Tibial artery (tissue), 4 donors: ENCODE results near the gene ITPR1.

Experiments
- DNase-seq, 2 donors: peaks; one replicate each; pipeline ENCODE4 v3.0.0-alpha.2; 2019
- H3K27ac ChIP-seq, 2 donors: fragments of 200-600 bp; sonication (generic) in 1 of 2; 1 replicate in 1 of 2; 2 replicates in 1 of 2; pipeline ENCODE4 v1.5.1; 2018 to 2019; ENCODE audit warnings: mild to moderate bottlenecking in 1 of 2
- H3K27me3 ChIP-seq, 2 donors: fragments of 200-600 bp; sonication (generic) in 1 of 2; one replicate each; pipeline versions ENCODE4 v1.5.1 to v1.6.0; 2016 to 2019
- H3K36me3 ChIP-seq, 3 donors: fragments of 200-600 bp; sonication (generic) in 2 of 3; one replicate each; pipeline ENCODE4 v1.5.1; 2016 to 2019; ENCODE audit warnings: mild to moderate bottlenecking in 2 of 3
- H3K4me1 ChIP-seq, 4 donors: fragments of 200-600 bp; sonication (generic) in 2 of 4; 1 replicate in 3 of 4; 2 replicates in 1 of 4; pipeline ENCODE4 v1.5.1; 2016 to 2019
- H3K4me3 ChIP-seq, 2 donors: fragments of 200-600 bp; sonication (generic) in 1 of 2; 1 replicate in 1 of 2; 2 replicates in 1 of 2; pipeline ENCODE4 v1.5.1; 2018 to 2019; ENCODE audit warnings: mild to moderate bottlenecking in 2 of 2
- H3K9me3 ChIP-seq, 3 donors: fragments of 200-600 bp; sonication (generic) in 1 of 3; one replicate each; pipeline ENCODE4 v1.5.1; 2016 to 2019
- intact Hi-C: fragments of 100-400 bp; cut with DNase I; formaldehyde crosslinking; loops from one replicate; pipeline ENCODE4 v1.15.0; 2023; ENCODE audit warnings: low total_unique reads
- TF ChIP-seq, protein P1 (sequence below), 2 experiments: fragments of 200-600 bp in 1 of 2; fragments of 450-650 bp in 1 of 2; IDR thresholded peaks; one replicate each; pipeline ENCODE4 v1.5.1; 2017 to 2019; ENCODE audit warnings: antibody characterized with exemption in 2 of 2, mild to moderate bottlenecking in 1 of 2, moderate library complexity in 1 of 2

ITPR1 gene

DNA sequence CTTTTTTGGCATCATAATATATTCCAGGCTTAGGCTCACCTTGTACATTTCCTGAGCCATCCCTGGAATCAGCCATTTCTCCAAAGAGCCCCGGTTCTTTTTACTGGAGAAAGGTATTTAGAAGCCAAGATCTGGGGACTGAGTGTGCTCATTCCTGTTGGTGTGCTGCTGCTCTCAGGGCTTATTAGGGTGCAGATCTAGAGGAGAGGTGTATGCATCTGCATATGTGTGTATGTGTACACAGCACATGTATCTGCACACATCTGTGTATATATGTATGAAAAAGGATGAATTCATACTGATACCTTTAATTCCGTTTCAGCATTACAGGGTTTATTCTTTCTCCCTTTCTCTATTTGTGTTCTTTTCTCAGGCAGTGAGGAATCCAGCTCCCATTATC, 324.0 kb downstream of the ITPR1 start:
- peaks cover 69 to 88% (median 86%) of the 10 kb centered on the region in 3 donors for H3K36me3 ChIP-seq
- peaks cover 0 to 6% (median 4%) of the 10 kb centered on the region in 4 donors for H3K4me1 ChIP-seq
- TF ChIP-seq, protein P1, sequence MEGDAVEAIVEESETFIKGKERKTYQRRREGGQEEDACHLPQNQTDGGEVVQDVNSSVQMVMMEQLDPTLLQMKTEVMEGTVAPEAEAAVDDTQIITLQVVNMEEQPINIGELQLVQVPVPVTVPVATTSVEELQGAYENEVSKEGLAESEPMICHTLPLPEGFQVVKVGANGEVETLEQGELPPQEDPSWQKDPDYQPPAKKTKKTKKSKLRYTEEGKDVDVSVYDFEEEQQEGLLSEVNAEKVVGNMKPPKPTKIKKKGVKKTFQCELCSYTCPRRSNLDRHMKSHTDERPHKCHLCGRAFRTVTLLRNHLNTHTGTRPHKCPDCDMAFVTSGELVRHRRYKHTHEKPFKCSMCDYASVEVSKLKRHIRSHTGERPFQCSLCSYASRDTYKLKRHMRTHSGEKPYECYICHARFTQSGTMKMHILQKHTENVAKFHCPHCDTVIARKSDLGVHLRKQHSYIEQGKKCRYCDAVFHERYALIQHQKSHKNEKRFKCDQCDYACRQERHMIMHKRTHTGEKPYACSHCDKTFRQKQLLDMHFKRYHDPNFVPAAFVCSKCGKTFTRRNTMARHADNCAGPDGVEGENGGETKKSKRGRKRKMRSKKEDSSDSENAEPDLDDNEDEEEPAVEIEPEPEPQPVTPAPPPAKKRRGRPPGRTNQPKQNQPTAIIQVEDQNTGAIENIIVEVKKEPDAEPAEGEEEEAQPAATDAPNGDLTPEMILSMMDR (IDR thresholded peaks at IDR 0.05): no peak
- no peaks in the 10 kb centered on the region for H3K27me3 ChIP-seq
- no peak overlapping the region for H3K27ac ChIP-seq
- no peak overlapping the region for H3K4me3 ChIP-seq
- H3K9me3 ChIP-seq: no peaks in the 10 kb centered on the region
- DNase-seq: no peak
- intact Hi-C loops: no loop called here

GRCh38 chr3:4818164-4818563, 325.0 kb downstream of the ITPR1 start:
- H3K4me1 ChIP-seq: no peaks in the 10 kb centered on the region
- peaks cover 70 to 93% (median 88%) of the 10 kb centered on the region in 3 donors for H3K36me3 ChIP-seq
- no peak for DNase-seq
- H3K27ac ChIP-seq: no peak overlapping the region
- no peaks in the 10 kb centered on the region for H3K27me3 ChIP-seq
- no peak overlapping the region for H3K4me3 ChIP-seq
- TF ChIP-seq, protein P1 (IDR thresholded peaks at IDR 0.05): no peak
- intact Hi-C loops: no loop called here
- no peaks in the 10 kb centered on the region for H3K9me3 ChIP-seq

DNA sequence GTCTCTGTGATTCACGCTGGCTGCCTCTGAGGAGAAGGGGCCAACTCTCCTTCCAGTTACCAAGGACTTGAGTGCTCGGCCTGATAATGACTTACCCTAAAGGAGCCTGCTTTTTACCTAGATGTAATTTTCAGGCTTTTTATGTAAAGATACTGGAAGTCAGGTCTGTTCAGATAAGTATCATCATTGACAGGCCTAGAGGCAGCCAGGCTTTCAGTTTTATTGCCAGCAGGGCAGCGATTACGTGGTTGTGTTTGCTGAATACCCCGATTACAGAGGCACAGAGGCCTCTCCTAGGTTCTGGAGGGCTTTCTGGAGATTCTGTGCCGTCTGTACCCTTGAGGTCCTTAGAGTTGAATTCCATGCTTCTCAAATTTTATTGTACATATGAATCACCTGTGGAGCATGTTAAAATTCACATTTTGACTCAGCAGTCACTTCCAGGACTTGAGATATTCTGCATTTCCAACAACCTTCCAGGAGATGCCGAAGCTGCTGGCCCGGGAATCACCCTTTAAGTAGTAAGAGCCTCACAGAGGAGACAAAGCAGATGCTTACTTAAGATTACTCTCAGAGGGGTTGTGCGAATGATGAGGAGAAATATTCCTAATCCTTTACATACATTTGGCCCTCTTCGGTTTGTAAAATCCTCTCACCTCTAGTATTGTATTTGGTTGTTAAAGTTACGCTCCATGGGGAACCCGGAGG, 326.0 kb downstream of the ITPR1 start:
- intact Hi-C loops: no loop called here
- TF ChIP-seq, protein P1 (IDR thresholded peaks at IDR 0.05): no peak
- no peaks in the 10 kb centered on the region for H3K27me3 ChIP-seq
- H3K4me3 ChIP-seq: no peak overlapping the region
- no peak for DNase-seq
- H3K36me3 ChIP-seq: peaks cover 63 to 89% (median 78%) of the 10 kb centered on the region in 3 donors
- H3K9me3 ChIP-seq: no peaks in the 10 kb centered on the region
- peaks cover 0 to 1% (median 0%) of the 10 kb centered on the region in 4 donors for H3K4me1 ChIP-seq
- H3K27ac ChIP-seq: no peak overlapping the region

DNA sequence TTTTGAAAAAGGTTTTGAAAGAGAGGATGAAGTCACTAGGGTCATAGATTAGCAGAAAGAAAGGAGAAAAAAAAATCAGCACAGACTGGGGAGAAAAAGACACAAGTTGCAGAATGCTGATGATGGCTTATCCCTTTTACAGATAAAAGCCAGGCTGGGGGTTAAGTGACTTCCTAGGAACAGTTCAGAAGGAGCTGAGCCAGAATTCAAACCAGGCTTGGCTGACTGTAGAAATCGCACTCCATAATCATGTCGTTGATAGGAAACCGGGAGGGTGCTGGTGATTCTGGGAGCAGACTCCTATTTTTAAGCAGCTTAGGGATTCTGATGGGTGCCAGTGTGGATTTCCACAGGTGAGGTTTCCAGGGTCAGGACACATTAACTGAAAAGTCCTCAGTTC, 326.6 kb downstream of the ITPR1 start:
- DNase-seq: no peak
- intact Hi-C loops: no loop called here
- TF ChIP-seq, protein P1 (IDR thresholded peaks at IDR 0.05): no peak
- Histone ChIP-seq H3K4me3 (no peak overlapping the region), H3K36me3 (peaks cover 57 to 86% (median 72%) of the 10 kb centered on the region in 3 donors), H3K4me1 (peaks cover 0 to 7% (median 3%) of the 10 kb centered on the region in 4 donors), H3K9me3 (no peaks in the 10 kb centered on the region), H3K27me3 (no peaks in the 10 kb centered on the region), H3K27ac (no peak overlapping the region)

DNA sequence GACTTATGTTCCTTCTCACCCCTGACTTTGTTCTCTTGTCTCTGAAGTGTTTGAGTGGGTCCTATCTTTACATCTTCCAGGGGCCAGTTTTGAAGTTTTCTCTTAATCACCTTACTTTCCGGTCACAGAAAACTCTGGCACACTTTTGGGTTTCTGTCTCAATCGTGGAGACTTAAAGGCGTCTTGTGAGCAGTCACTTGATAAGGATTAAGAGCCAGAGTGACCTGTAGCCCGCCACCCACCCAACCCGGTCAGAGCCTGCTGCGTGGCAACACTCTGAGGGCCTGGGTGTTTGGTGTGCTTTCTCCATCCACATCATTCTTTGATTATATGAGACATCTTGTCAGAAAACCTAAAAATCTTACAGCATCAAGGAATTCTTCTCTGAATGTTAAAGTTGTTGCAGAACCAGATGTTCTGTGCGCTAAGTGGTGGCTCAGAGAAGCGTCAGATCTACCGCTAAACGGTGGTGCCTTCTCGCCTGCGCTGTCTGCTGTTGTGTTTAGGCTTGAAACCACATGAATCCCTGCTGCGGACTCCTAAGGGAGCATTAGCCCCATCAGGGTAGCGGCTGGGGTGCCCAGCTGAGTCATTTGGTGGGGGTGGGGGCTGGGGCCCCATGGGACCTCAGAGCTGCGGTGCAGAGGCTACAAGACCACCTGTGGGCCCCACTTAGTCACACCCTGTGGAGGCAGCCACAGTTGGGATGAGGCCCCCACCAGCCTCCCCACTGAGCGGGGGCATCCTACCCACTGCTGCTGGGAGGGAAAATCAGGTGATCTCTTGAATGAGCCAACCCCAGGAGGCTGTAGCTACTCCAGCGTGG, 327.4 kb downstream of the ITPR1 start:
- Histone ChIP-seq H3K36me3 (peaks cover 49 to 78% (median 65%) of the 10 kb centered on the region in 3 donors), H3K4me1 (peaks cover 0 to 15% (median 9%) of the 10 kb centered on the region in 4 donors), H3K27me3 (no peaks in the 10 kb centered on the region), H3K27ac (peak overlapping the region in 1 of 2 donors; percentile 3), H3K4me3 (no peak overlapping the region), H3K9me3 (no peaks in the 10 kb centered on the region)
- intact Hi-C loops: no loop called here
- DNase-seq: no peak
- TF ChIP-seq, protein P1 (IDR thresholded peaks at IDR 0.05): no peak
